ENCODE measurements around the gene EIF1AD. TPM values are rescaled to one million over a fixed set of nuclear protein-coding genes. Genes with fewer than 3 reads are reported as not detected.

The EIF1AD gene
- total and polyA plus RNA-seq, 2 of the 8 experiments (the other 6 are each of a cell fraction or from before 2014, with no cell fraction given), result 32.6 to 39.9 TPM

DNA sequence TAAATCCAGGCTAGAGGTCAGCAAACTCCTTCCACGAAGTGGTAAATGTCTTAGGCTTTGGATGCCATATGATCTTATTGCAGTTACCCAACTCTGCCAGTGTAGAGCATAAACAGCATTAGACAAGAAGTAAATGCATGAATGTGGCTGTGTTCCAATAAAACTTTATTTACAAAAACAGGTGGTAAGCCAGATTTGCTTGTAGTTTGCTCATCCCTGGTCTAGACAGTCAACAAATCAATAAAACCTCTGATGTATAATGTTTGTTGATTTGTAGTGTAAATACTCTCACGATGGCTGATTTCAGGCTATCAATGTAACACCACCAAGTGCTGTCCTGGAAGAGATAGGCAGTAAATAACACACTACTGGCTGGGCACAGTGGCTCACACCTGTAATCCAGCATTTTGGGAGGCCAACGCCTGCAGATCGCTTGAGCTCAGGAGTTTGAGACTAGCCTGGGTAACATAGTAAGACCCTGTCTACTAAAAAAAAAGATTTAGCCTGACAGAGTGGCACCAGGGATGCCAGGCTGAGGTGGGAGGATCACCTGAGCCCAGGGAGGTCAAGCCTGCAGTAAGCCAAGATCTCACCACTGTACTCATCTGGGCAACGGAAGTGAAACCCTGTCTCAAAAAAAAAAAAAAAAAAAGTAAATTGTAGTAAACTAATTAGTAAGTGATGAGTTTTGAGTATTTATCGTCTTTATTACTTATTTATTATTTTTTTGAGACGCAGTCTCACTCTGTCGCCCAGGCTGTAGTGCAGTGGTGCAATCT is 31.2 kb upstream of the EIF1AD start:
- H4K20me1 ChIP-seq (replicated peaks in 1 of 2; ENCODE audit: control insufficient read depth in 1 of 2, insufficient read depth in 2 of 2, low read length in 2 of 2), result no peaks in the 10 kb centered on the region
- H4K8ac ChIP-seq (ENCODE audit: extremely low read depth, insufficient read depth, low read length), result no peak overlapping the region
- DNase-seq (ENCODE audit: low read depth in 1 of 2, low spot score in 2 of 2) (no peak), FAIRE-seq (no peak)
- no peak overlapping the region for H3K14ac ChIP-seq (ENCODE audit: insufficient read length)
- H3K23ac ChIP-seq (ENCODE audit: insufficient read length), result no peak overlapping the region
- H2BK120ac ChIP-seq (replicated peaks; ENCODE audit: low read depth, low read length), result no peak overlapping the region
- no peak overlapping the region for H2BK12ac ChIP-seq (ENCODE audit: low read depth, low read length)
- H3K27ac ChIP-seq (ENCODE audit: low read depth, low read length), result no peak overlapping the region
- no peak overlapping the region for H3K4ac ChIP-seq (replicated peaks; ENCODE audit: insufficient read length, low read depth, low read length)
- TF ChIP-seq POLR2A (IDR thresholded peaks at IDR 0.05; ENCODE audit: control extremely low read depth in 1 of 2, low read depth in 2 of 2, low read length in 2 of 2) (no peak), CBX8 (IDR thresholded peaks at IDR 0.05; ENCODE audit: borderline replicate concordance, low read depth, low read length) (no peak), TAF7 (optimal IDR thresholded peaks at IDR 0.05; ENCODE audit: borderline replicate concordance, low read depth, low read length) (no peak), CTCF (IDR thresholded peaks at IDR 0.05; ENCODE audit: control extremely low read depth in 1 of 3, insufficient read depth in 1 of 3, low read depth in 1 of 3, low read length in 3 of 3) (no peak), KDM4A (IDR thresholded peaks at IDR 0.05; ENCODE audit: low read depth, low read length, severe bottlenecking) (no peak), PHF8 (conservative IDR thresholded peaks at IDR 0.05; ENCODE audit: low read depth, low read length) (no peak)
- no peak overlapping the region for H3K4me2 ChIP-seq (ENCODE audit: insufficient read depth in 1 of 2, low read depth in 2 of 2, low read length in 2 of 2)
- H3K56ac ChIP-seq (replicated peaks; ENCODE audit: insufficient read length, low read depth, low read length), result no peak overlapping the region
- H2BK20ac ChIP-seq (ENCODE audit: low read length), result no peak overlapping the region
- no peaks in the 10 kb centered on the region for H3K36me3 ChIP-seq (ENCODE audit: control insufficient read depth in 2 of 4, insufficient read depth in 4 of 4, low read length in 3 of 4)
- H3K23me2 ChIP-seq (ENCODE audit: low read depth, low read length), result 0 out of 2 replicates have a peak, but pooled peaks cover 2% of the 10 kb centered on the region
- H2AFZ ChIP-seq (ENCODE audit: low read length), result no peak overlapping the region
- H3K79me2 ChIP-seq (ENCODE audit: control insufficient read depth in 1 of 2, insufficient read depth in 2 of 2, low read length in 2 of 2), result no peaks in the 10 kb centered on the region
- WGBS, 2 experiments (ENCODE audit: extremely low coverage in 1 of 2, insufficient coverage in 1 of 2, insufficient read length in 1 of 2, insufficient replicate concordance in 2 of 2, low coverage in 1 of 2, low lambda C conversion rate in 2 of 2, missing lambda C conversion rate in 1 of 2), result 92% methylated on average over 7 of the region's 8 CpGs; no CpG with 5 or more reads in 1 of the 2 experiments
- H3K18ac ChIP-seq (ENCODE audit: extremely low read depth, low read length), result no peak overlapping the region
- no peak overlapping the region for H2BK5ac ChIP-seq (ENCODE audit: low read depth, low read length)
- H3K4me1 ChIP-seq (replicated peaks in 1 of 4; ENCODE audit: control insufficient read depth in 3 of 4, insufficient read depth in 4 of 4, low read length in 3 of 4), result no peaks in the 10 kb centered on the region
- POLR2A ChIA-PET (ENCODE audit: partially characterized antibody), result no interaction called here
- no peak overlapping the region; a peak in 1 of 7 replicates for H3K9ac ChIP-seq (replicated peaks in 1 of 4; ENCODE audit: extremely low read depth in 1 of 4, low read depth in 3 of 4, low read length in 3 of 4)
- H4K5ac ChIP-seq (ENCODE audit: insufficient read length, low read depth, low read length), result no peak overlapping the region
- no peaks in the 10 kb centered on the region for H3K79me1 ChIP-seq (ENCODE audit: low read depth, low read length)
- H3K27me3 ChIP-seq (replicated peaks in 1 of 4; ENCODE audit: control insufficient read depth in 3 of 4, extremely low read depth in 1 of 4, insufficient read depth in 3 of 4, low read length in 3 of 4), result no peaks in the 10 kb centered on the region
- peaks cover 6 to 8% of the 10 kb centered on the region in 2 experiments for H3K9me3 ChIP-seq (ENCODE audit: insufficient read depth in 2 of 2, low read depth in 1 of 2, low read length in 1 of 2)
- CTCF ChIA-PET (ENCODE audit: partially characterized antibody), result interaction anchor here (2.0 to 7.1 kb wide), 2 partner anchors 10 to 12 kb away, joined by 7 to 39 read pairs; no protein-coding TSS in a partner anchor
- H3K4me3 ChIP-seq (ENCODE audit: extremely low read depth in 1 of 4, insufficient read depth in 2 of 4, low read depth in 3 of 4, low read length in 4 of 4), result no peak overlapping the region
- H4K91ac ChIP-seq (replicated peaks; ENCODE audit: insufficient read length, low read length), result no peak overlapping the region
- no peak overlapping the region for H2AK5ac ChIP-seq (ENCODE audit: low read depth, low read length)
- H2BK15ac ChIP-seq (ENCODE audit: low read length), result no peak overlapping the region

Measured in H1 (cell line).